Prostate gland (tissue), 2 donors: ENCODE results near the gene PRRC2C.
"Not testable (repeated sequence)": the region's sequence is repeated elsewhere in the genome, so short reads cannot be mapped to it uniquely, and the experiment has no call there.

Experiments
- POLR2A ChIP-seq: fragments of 450-650 bp; IDR thresholded peaks from one replicate; pipeline ENCODE4 v1.6.1; 2016; ENCODE audit warnings: antibody characterized with exemption, mild to moderate bottlenecking
- POLR2AphosphoS5 ChIP-seq: sonication (generic); formaldehyde crosslinking; IDR thresholded peaks from one replicate; pipeline ENCODE4 v1.6.1; 2017; ENCODE audit warnings: antibody characterized with exemption
- TF ChIP-seq, protein P1 (sequence below), 4 experiments: fragments of 200-600 bp in 2 of 4; fragments of 450-650 bp in 2 of 4; sonication (generic) in 2 of 4; IDR thresholded peaks; 1 replicate in 3 of 4; 2 replicates in 1 of 4; pipeline ENCODE4 v1.5.1; 2016 to 2019; ENCODE audit warnings: antibody characterized with exemption in 4 of 4, mild to moderate bottlenecking in 2 of 4, moderate library complexity in 2 of 4

DNA sequence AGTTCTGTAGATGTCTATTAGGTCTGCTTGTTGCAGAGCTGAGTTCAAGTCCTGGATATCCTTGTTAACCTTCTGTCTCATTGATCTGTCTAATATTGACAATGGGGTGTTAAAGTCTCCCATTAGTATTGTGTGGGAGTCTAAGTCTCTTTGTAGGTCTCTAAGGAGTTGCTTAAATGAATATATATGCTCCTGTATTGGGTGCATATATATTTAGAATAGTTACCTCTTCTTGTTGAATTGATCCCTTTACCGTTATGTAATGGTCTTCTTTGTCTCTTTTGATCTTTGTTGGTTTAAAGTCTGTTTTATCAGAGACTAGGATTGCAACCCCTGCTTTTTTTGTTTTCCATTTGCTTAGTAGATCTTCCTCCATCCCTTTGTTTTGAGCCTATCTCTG lies 68.6 kb downstream of the PRRC2C start:
- TF ChIP-seq, protein P1, sequence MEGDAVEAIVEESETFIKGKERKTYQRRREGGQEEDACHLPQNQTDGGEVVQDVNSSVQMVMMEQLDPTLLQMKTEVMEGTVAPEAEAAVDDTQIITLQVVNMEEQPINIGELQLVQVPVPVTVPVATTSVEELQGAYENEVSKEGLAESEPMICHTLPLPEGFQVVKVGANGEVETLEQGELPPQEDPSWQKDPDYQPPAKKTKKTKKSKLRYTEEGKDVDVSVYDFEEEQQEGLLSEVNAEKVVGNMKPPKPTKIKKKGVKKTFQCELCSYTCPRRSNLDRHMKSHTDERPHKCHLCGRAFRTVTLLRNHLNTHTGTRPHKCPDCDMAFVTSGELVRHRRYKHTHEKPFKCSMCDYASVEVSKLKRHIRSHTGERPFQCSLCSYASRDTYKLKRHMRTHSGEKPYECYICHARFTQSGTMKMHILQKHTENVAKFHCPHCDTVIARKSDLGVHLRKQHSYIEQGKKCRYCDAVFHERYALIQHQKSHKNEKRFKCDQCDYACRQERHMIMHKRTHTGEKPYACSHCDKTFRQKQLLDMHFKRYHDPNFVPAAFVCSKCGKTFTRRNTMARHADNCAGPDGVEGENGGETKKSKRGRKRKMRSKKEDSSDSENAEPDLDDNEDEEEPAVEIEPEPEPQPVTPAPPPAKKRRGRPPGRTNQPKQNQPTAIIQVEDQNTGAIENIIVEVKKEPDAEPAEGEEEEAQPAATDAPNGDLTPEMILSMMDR (IDR thresholded peaks at IDR 0.05) = not testable (repeated sequence)
- TF ChIP-seq POLR2A, POLR2AphosphoS5: not testable (repeated sequence)
